HFF-Myc (cell line): ENCODE results near the gene CHRM4.

Experiments used
- DNase-seq: peaks from one replicate; pipeline ENCODE4 v3.0.0-alpha.2; 2011; ENCODE audit warnings: low read depth; ENCODE audit errors: extremely low read depth
- H3K4me3 ChIP-seq: replicated peaks from 2 replicates; pipeline ENCODE4 v1.5.1; 2011; ENCODE audit warnings: low read depth, mild to moderate bottlenecking, control low read depth, low read length
- TF ChIP-seq, protein P1 (sequence below): IDR thresholded peaks from 2 replicates; pipeline ENCODE4 v1.5.1; 2012; ENCODE audit warnings: mild to moderate bottlenecking, low read depth, low read length, control low read depth; ENCODE audit errors: missing control alignments

Gene CHRM4

DNA sequence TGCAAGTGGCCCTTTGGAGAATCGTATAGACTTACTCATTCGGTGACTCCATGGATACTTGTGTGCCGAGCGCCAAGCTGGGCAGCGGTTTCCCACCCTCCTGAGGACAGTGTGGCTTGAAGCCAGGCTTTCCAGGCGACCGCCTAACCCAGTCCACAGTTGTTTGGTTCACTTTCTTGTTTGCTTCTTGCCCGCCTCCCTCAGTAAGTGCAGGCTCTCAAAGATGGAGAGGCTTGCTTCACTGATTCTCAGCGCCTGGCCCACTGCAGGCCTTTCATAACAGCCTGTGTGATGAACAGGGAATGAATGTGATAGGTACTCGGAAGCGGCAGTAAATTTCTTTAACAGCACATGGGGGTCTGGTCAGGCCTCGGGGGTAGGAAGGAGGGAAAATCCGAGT lies 21.3 kb downstream of the CHRM4 start:
- TF ChIP-seq, protein P1, sequence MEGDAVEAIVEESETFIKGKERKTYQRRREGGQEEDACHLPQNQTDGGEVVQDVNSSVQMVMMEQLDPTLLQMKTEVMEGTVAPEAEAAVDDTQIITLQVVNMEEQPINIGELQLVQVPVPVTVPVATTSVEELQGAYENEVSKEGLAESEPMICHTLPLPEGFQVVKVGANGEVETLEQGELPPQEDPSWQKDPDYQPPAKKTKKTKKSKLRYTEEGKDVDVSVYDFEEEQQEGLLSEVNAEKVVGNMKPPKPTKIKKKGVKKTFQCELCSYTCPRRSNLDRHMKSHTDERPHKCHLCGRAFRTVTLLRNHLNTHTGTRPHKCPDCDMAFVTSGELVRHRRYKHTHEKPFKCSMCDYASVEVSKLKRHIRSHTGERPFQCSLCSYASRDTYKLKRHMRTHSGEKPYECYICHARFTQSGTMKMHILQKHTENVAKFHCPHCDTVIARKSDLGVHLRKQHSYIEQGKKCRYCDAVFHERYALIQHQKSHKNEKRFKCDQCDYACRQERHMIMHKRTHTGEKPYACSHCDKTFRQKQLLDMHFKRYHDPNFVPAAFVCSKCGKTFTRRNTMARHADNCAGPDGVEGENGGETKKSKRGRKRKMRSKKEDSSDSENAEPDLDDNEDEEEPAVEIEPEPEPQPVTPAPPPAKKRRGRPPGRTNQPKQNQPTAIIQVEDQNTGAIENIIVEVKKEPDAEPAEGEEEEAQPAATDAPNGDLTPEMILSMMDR, result no peak
- DNase-seq, result no peak
- H3K4me3 ChIP-seq, result no peak overlapping the region

DNA sequence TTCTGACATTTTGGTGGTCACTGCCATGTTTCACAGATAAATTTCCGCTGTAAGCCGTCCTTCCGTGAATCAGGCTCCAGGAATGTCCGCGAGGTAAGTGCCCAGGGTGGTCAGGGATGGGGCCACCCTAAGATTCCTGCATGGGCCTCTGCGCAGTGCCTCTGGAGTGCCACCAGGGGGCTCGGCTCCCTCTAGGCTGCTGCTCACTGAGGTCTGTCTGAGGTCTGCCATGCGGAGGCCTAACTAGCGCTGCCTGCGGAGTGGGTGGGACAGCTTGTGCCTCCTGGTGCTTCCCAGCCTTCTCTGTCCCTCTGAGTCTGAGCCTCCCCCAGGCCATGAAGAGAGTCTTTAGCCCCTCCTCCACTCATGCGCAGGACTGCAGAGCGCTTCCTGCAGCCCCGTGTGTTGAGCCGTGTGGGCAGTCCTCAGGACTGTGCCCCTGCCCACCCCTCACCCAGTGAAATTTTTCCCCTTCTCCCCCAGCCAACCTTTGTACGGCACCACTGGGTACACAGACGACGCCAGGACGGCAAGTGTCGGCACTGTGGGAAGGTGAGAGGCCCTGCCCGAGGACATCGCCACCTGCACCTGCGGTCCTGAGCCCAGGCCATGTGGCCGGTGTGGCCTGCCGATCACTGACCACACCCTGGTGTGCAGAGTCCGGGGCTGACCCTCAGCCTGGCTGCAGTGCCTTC lies 22.0 kb downstream of the CHRM4 start:
- TF ChIP-seq, protein P1, result peak; percentile 96
- no peak overlapping the region for H3K4me3 ChIP-seq
- no peak for DNase-seq

DNA sequence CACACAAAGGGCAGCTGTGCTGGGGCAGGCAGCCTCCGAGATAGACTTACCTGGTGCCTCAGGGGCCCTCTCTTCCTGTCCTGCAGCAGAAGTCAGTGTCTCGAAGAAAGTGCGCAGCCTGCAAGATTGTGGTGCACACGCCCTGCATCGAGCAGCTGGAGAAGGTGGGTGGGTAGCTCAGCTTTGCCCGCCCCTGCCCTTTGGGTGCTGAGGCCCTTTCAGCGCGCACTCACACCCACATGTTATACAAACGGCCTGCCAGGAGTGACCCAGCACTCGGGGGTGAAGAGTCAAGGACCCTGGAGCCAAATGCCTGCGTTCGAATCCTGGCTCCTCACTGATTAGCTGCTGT lies 23.7 kb downstream of the CHRM4 start:
- TF ChIP-seq, protein P1, result no peak
- no peak for DNase-seq
- H3K4me3 ChIP-seq, result no peak overlapping the region

DNA sequence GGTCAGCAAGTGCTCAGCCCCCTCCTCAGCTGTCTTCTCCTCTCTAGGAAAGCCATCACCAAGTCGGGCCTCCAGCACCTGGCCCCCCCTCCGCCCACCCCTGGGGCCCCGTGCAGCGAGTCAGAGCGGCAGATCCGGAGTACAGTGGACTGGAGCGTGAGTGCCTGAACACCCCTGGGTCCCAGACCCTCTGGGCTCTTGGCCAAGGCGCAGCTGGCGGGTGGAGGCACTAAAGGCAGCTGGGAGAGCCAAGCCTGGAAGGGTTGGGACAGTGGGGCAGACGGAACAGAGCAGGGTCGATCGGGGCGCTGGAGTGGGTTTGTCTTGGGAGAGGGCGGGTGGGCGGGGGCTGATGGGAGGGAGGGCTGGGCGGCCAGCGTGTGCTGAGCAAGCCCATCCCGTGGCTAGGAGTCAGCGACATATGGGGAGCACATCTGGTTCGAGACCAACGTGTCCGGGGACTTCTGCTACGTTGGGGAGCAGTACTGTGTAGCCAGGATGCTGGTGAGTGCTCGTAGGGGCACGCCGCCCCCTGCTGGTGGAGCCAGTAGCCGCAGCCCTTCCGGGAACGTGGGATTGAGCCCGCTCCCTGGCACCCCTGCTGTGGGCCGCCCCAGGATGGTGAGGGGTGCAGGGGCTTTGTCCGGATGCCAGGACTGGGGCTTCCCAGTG lies 24.2 kb downstream of the CHRM4 start:
- TF ChIP-seq, protein P1, result peak; percentile 83
- no peak overlapping the region for H3K4me3 ChIP-seq
- DNase-seq, result no peak

DNA sequence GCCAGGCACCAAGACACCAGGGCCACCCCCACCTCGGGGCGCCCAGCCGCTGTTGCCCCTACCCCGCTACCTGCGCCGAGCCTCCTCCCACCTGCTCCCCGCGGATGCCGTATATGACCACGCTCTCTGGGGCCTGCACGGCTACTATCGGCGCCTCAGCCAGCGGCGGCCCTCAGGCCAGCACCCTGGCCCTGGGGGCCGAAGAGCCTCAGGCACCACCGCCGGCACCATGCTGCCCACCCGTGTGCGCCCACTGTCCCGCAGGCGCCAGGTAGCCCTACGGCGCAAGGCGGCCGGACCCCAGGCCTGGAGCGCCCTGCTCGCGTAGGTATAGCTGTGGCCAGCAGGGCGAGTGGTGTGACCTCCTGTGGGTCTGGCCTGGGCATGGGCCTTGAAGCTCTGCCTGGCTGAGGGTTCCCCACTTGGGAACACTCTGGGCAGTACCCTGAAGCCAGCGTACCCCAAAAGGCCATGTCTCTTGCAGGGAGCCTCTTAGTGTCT lies 24.9 kb downstream of the CHRM4 start:
- no peak overlapping the region for H3K4me3 ChIP-seq
- no peak for DNase-seq
- TF ChIP-seq, protein P1, result no peak

DNA sequence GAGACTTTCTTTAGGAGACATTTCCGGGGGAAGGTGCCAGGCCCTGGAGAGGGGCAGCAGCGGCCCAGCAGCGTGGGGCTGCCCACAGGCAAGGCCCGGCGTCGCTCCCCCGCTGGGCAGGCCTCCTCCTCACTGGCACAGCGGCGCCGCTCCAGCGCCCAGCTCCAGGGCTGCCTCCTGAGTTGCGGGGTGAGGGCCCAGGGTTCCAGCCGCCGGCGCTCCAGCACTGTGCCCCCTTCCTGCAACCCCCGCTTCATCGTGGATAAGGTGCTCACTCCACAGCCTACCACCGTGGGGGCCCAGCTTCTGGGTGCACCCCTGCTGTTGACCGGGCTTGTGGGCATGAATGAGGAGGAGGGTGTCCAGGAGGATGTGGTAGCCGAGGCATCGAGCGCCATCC lies 25.3 kb downstream of the CHRM4 start:
- TF ChIP-seq, protein P1, result no peak
- no peak overlapping the region for H3K4me3 ChIP-seq
- no peak for DNase-seq
